Effector memory CD4-positive, alpha-beta T cell (primary cell): Measurements from ENCODE around the gene CEBPZOS.
A peak's percentile ranks its signal among the peaks of the same experiment; 100 is the strongest.
"Not testable (repeated sequence)": the region's sequence is repeated elsewhere in the genome, so short reads cannot be mapped to it uniquely, and the experiment has no call there.

Experiments
- DNase-seq, 3 donors: peaks; one replicate each; pipeline ENCODE4 v3.0.0-alpha.2; 2020
- H3K27ac ChIP-seq: 2 replicates; pipeline ENCODE4 v1.7.0; 2013; ENCODE audit warnings: mild to moderate bottlenecking, low read length, moderate library complexity; ENCODE audit not compliant: insufficient read depth, poor library complexity, severe bottlenecking
- H3K27me3 ChIP-seq: replicated peaks from 2 replicates; pipeline ENCODE4 v1.7.0; 2013; ENCODE audit warnings: mild to moderate bottlenecking, low read length; ENCODE audit not compliant: insufficient read depth, control insufficient read depth, poor library complexity, severe bottlenecking
- H3K36me3 ChIP-seq: 2 replicates; pipeline ENCODE4 v1.7.0; 2013; ENCODE audit warnings: mild to moderate bottlenecking, low read length, moderate library complexity; ENCODE audit not compliant: control insufficient read depth, insufficient read depth
- H3K4me1 ChIP-seq: 2 replicates; pipeline ENCODE4 v1.7.0; 2013; ENCODE audit warnings: low read length, mild to moderate bottlenecking; ENCODE audit not compliant: control insufficient read depth, insufficient read depth, poor library complexity, severe bottlenecking
- H3K4me3 ChIP-seq: 2 replicates; pipeline ENCODE4 v1.7.0; 2013; ENCODE audit warnings: low read length, low read depth, mild to moderate bottlenecking; ENCODE audit not compliant: insufficient read depth, poor library complexity, severe bottlenecking
- H3K9me3 ChIP-seq: 2 replicates; pipeline ENCODE4 v1.7.0; 2013; ENCODE audit warnings: mild to moderate bottlenecking, low read length, moderate library complexity; ENCODE audit not compliant: control insufficient read depth

Gene CEBPZOS

DNA sequence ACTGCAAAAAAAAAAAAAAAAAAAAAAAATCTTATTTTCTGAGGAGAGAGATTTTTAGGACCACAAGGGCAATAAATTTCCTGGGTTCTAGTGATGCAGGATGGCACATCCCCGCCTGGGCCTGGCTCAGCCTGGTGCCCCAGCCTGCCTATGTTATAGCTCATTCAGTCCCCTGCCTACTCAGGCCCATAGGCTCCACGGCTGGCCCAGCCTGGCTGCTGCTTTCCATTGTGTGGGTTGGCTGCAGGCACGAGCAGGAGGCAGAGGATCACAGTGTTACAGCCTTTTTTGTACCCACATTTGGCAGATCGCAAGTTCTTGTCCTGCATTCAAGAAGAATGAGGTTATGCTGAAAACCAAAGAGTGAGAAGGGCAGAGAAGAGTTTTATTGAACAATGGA, 5.0 kb upstream of the CEBPZOS start:
- no peak for DNase-seq
- H3K9me3 ChIP-seq = no peaks in the 10 kb centered on the region
- no peak overlapping the region for H3K4me3 ChIP-seq
- no peaks in the 10 kb centered on the region for H3K4me1 ChIP-seq
- no peak overlapping the region for H3K27ac ChIP-seq
- no peaks in the 10 kb centered on the region for H3K27me3 ChIP-seq
- no peaks in the 10 kb centered on the region for H3K36me3 ChIP-seq

DNA sequence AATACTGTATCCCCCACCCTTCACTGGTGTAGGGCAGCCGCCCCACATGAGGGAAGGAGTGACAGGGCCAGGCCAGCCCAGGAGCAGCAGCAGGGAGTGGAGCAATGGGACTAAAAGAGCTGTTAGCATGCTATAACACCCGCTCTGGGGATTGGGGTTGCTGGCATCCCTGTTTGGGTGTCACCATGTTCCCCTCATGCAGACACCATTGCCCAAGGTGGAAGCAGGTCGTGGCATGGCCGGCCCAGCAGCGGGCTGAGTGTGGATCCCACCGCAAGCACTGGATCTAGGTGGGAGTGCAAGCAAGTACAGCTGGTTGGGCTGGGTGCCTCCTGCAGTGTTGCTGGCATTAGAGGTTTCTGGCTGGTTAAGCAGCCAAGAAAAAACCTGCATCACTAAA, 4.5 kb upstream of the CEBPZOS start:
- no peaks in the 10 kb centered on the region for H3K36me3 ChIP-seq
- no peaks in the 10 kb centered on the region for H3K9me3 ChIP-seq
- H3K4me3 ChIP-seq = no peak overlapping the region
- no peaks in the 10 kb centered on the region for H3K27me3 ChIP-seq
- no peak for DNase-seq
- H3K4me1 ChIP-seq = peaks cover under 1% of the 10 kb centered on the region
- H3K27ac ChIP-seq = no peak overlapping the region

DNA sequence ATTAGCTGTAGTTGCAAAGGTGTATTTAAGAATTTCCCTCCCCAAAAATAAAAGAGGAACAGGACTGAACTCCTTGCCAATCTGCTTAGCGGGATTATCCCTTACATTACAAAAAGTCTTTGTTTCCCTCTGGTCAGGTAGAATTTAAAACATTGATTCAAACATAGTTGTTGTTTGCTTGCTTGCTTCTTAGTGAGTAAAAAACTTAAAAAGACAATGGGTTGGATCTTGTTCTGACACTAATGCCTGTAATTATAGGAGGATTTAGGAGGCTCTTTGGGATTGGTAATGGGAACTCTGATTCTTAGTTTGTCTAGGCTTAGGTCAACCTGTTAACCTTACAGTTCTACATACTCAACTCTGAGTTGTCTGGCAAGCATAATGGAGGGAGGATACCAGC, 3.7 kb upstream of the CEBPZOS start:
- Histone ChIP-seq H3K27me3 (no peaks in the 10 kb centered on the region), H3K27ac (no peak overlapping the region), H3K9me3 (no peaks in the 10 kb centered on the region), H3K4me3 (no peak overlapping the region), H3K4me1 (peaks cover 7% of the 10 kb centered on the region), H3K36me3 (no peaks in the 10 kb centered on the region)
- DNase-seq = no peak

DNA sequence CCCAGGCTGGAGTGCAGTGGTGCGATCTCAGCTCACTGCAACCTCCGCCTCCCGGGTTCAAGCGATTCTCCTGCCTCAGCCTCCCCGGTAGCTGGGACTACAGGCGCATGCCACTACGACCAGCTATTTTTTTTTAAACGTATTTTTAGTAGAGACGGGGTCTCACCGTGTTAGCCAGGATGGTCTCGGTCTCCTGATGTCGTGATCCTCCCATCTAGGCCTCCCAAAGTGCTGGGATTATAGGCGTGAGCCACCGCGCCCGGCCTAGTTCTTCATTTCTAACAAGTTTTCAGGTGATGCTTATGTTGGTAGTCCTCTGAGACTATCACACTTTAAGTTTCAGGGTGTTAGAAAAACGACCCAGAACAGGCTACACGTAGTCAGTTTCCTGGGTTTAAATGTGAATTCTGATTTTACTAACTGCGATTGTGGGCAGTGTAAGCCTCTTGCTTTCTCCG, 405 bp upstream of the CEBPZOS start:
- Histone ChIP-seq H3K27ac (peak overlapping the region; percentile 90), H3K4me3 (peak overlapping the region; percentile 79)
- H3K9me3 ChIP-seq, H3K36me3 ChIP-seq, DNase-seq, H3K27me3 ChIP-seq, H3K4me1 ChIP-seq: not testable (repeated sequence)

DNA sequence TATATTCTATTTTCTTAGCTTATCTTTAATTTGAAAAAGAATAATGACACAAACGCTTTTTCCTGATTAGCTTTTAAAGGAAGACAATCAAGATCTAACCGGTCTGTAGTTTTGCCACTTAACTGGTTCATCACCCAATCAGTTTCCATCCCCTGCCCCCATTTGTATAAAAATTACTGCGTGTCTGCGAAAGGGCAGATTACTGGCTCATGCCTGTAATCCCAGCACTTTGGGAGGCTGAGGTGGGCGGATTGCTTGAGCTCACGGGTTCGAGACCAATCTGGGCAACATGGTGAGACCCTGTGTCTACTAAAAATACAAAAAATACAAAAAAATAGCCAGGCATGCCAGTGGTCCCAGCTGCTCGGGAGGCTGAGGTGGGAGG, 2.4 kb downstream of the CEBPZOS start:
- no peak for DNase-seq
- H3K4me1 ChIP-seq = peaks cover 9% of the 10 kb centered on the region

DNA sequence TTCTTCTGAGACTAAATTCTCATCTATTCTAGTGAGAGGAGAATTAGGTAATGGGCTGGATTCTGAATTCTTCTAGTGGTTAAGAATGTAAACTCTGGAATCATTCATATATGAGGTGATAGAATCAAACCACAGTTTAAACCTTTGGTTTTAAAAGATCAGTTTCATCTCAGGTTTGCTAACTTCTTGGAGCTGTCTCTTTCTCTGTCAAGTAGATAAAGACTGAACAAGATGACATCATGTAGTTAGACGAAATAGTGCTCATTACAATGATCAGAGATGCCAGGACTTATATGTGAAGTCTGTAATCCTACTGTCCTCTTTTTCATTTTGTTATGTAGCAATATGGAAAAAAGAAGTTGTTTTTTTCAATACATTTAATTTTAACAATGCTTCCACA, 4.9 kb downstream of the CEBPZOS start:
- no peak for DNase-seq
- Histone ChIP-seq H3K4me1 (peaks cover 9% of the 10 kb centered on the region), H3K4me3 (no peak overlapping the region), H3K27me3 (no peaks in the 10 kb centered on the region), H3K36me3 (peaks cover 32% of the 10 kb centered on the region), H3K9me3 (no peaks in the 10 kb centered on the region), H3K27ac (no peak overlapping the region)

More for the DNA sequence above, 2.4 kb downstream of the CEBPZOS start:
- Histone ChIP-seq H3K27me3 (no peaks in the 10 kb centered on the region), H3K27ac (peak overlapping the region; percentile 21), H3K36me3 (peaks cover 18% of the 10 kb centered on the region), H3K9me3 (no peaks in the 10 kb centered on the region), H3K4me3 (no peak overlapping the region)

DNA sequence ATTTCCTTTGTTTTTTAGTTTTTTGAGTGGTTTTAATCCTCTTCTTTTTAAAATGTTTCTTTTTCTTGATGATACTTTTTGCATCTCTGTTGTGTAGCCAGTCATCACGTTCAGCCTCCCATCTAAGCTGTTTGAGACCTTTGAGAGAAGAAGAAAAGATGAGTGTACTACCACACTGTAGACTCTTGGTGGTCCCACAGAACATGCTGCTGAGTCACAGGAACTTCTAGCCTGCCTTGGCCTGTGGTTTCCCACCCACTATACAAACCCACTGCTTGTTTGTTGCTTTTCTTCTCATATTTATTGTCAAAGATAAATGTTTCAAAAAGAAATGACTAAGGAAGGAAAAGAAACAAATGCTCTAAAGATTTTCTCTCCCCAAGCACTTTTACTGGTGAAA, 5.5 kb downstream of the CEBPZOS start:
- Histone ChIP-seq H3K4me1 (peaks cover 8% of the 10 kb centered on the region), H3K36me3 (peaks cover 37% of the 10 kb centered on the region), H3K27me3 (no peaks in the 10 kb centered on the region), H3K9me3 (no peaks in the 10 kb centered on the region), H3K4me3 (no peak overlapping the region), H3K27ac (no peak overlapping the region)
- DNase-seq = no peak

DNA sequence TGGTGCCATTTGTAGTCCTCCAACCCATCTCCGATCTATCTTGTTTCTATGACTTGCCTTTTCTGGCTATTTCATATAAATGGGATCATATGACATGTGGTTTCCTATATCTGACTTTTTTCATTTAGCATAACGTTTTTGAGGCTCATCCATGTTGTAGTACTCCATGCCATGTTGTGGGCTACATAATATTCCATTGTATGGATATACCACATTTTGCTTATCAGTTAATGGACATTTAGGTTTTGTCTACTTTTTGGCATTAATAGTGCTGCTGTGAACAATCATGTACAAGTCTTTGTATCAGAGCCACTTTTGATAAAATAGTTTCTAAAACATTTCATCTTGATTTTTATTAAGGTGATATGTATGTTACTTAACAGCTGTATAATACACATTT, 7.4 kb downstream of the CEBPZOS start:
- Histone ChIP-seq H3K27me3 (no peaks in the 10 kb centered on the region), H3K36me3 (peaks cover 56% of the 10 kb centered on the region), H3K4me3 (no peak overlapping the region), H3K9me3 (no peaks in the 10 kb centered on the region), H3K4me1 (no peaks in the 10 kb centered on the region), H3K27ac (no peak overlapping the region)
- DNase-seq = no peak

DNA sequence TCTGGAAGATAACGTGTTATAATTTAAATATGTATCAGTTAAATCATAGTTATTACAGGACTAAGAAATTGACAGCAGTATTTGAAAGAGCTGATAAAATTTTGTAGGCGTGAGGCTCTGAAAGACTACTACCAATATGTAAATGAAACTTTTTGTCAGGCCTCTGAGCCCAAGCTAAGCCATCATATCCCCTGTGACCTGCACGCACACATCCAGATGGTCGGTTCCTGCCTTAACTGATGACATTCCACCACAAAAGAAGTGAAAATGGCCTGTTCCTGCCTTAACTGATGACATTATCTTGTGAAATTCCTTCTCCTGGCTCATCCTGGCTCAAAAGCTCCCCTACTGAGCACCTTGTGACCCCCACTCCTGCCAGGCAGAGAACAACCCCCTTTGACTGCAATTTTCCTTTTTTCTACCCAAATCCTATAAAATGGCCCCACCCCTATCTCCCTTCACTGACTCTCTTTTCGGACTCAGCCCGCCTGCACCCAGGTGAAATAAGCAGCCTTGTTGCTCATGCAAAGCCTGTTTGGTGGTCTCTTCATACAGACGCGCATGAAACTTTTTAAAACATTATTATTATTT, 8.9 kb downstream of the CEBPZOS start:
- not testable (repeated sequence) for H3K4me1 ChIP-seq, H3K9me3 ChIP-seq, H3K4me3 ChIP-seq, H3K27me3 ChIP-seq, H3K27ac ChIP-seq, DNase-seq
- H3K36me3 ChIP-seq = peaks cover 70% of the 10 kb centered on the region

DNA sequence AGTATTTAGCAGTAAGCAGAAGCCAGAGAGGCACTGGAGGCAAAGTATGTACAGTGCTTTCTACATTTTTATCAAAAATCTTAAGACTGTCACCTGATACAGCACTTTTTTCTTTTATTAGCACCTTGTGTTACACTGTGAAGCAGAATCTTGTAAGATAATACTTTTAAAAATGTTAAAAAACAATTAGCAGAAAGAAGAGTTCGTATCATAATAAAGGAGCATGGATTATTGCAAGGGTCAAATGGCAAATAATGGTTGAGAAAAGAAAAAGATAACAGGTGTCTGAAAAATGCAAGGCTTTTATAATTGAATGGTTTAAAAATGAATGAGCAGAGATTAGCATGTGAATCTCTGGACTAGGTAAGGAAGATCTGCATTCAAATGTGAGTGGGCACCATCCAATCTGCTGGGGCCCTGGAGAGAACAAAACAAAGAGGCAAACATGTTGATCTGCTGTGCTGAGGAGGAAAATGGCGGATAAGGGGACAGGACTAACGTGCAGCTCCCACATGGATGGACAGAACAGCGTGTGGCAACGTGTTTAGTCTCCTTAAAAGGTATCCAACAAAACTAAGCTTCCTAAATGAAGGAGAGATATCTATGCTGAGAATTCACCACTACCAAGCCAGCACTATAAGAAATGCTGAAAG, 9.5 kb downstream of the CEBPZOS start:
- DNase-seq = no peak
- H3K27ac ChIP-seq = no peak overlapping the region
- H3K36me3 ChIP-seq = peaks cover 77% of the 10 kb centered on the region
- H3K4me1 ChIP-seq = no peaks in the 10 kb centered on the region
- H3K27me3 ChIP-seq = no peaks in the 10 kb centered on the region
- no peaks in the 10 kb centered on the region for H3K9me3 ChIP-seq
- no peak overlapping the region for H3K4me3 ChIP-seq
